Activated CD4-positive, alpha-beta T cell treated with anti-CD3 and anti-CD28 coated beads, Interleukin-2, amount 50 U/mL, for 24 hours (primary cell): ENCODE data around the gene TMEM132D.

Experiments
- DNase-seq, 2 donors: peaks; one replicate each; pipeline ENCODE4 v3.0.0-alpha.2; 2020; ENCODE audit warnings: low read depth in 1 of 2, low spot score in 1 of 2

TMEM132D gene

DNA sequence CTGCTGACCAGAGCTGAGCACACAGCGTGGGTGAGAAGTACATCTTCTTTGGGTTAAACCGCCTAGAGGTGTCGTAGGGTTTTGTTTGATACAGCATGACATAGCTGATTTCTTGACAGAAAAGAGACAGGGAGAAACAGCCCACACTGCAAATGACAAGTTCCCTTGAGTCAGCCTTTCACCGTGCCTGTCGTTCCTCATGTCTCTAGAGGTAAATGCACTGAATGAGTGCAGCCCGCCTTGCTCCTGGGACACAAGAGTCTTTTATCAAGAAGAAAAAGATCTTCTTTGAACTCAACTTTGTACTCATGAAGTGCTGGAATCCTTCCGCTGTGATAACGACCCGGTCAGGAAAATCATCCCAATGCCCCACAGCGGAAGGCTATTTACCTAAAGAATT, 77.6 kb downstream of the TMEM132D start:
- DNase-seq = no peak

DNA sequence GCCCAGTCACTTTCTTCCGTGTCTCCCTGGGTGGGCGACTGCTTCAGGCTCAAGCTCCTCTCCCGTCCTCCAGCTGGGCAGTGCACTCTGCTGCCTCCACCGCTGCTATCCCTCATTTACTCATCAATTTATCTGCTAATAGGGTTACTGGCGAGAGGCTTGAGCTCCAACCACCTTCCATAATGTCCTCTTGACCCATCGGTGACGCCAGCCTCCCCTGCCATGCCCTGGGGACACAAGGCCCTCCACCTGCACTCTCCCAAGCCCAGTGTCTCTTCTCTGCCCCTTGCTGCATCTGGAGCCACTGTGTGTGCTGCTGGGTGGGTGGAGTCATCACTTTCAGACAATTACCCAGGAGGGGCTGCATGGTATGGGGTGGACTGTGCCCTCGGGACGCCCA, 78.5 kb downstream of the TMEM132D start:
- no peak for DNase-seq

DNA sequence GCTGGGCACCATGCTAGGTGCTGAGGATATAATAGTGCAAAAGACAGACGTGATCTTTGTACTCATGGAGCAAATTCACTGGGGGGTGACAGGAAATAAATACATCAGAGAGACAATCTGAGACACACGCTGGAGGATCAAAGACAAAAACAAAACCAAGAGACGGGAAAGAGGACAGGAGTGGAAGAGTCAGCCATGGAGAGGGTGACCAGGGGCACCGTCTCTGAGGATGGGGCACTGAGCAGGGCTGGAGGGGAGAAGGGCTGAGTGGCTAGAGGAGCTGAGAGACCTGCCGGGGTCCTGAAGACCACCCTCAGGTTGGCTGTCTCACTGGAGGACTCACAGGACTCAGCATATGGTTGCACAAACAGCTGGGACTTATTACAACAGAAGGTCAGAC, 81.9 kb downstream of the TMEM132D start:
- DNase-seq = no peak

DNA sequence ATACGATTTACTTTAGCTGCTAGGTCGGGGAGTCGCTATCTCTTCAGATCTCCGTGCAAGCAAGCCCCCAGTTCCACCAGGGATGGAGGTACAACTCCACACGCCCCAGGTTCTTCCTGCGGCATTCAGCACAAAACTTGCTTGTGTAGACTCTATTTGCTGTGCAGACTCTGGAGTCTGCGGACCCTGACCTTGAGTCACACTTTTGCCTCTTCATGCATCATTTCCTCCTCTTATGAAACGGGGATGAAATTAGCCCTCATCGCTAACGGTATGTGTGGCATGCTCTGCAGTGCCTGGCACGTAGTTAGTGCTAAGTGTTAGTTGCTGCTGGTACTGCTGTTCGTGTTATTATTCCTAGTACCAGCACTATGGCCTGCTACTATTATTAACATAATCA, 84.4 kb downstream of the TMEM132D start:
- DNase-seq = no peak

DNA sequence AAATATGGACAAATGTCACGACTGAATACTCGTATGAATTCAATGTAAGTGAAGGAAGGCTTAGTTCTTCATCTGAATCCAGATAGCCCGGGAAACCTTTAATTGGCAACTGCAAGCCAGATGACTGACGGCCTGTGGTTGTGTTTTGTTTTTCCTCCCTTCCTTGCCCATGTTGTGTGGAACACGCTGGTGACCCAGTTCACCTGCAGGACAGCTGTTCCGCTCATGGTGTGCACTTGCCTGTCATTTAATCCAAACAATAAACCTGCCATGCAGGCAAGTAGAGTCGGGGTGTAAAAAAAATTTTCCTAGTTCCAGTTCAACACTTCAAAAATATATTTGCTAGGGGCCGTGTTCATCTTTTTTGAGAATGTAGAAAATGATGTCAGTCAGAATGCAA, 88.0 kb downstream of the TMEM132D start:
- DNase-seq = no peak

DNA sequence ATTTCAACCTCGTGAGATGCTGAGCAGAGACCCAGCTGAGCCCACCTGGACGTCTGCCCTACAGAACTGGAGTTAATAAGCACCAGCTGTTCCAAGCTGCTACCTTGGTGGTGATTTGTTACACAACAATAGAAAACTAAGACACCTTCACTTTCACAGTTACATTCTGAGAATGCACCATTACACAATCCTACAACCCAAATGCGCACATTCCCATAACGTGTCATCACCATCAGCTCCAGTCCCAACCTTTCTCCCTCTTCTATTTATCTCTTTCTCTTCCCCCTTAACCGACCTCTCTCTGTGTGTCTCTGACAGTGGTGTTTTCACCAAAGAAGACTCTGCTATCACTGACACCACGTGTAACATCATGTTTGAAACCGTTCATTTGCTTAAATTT, 91.9 kb downstream of the TMEM132D start:
- DNase-seq = no peak

DNA sequence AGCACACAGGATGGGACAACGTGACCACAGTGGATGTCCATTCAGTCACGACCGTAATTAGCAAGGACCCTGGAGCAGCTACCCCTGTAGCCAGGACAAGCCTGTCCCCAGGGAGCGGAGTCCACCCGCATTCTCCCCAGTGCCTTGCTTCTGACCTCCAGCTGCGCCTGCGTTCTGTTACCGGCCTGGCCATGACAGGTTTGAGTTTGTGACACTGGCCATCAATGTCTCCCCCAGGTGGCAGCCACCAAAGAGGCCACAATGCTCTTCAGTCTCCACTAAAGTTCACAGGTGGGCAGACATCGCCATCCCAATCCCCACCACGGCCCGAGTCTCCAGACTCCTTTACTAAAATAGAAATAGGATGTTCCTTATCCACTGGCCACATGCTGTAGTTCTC, 96.7 kb downstream of the TMEM132D start:
- no peak for DNase-seq

DNA sequence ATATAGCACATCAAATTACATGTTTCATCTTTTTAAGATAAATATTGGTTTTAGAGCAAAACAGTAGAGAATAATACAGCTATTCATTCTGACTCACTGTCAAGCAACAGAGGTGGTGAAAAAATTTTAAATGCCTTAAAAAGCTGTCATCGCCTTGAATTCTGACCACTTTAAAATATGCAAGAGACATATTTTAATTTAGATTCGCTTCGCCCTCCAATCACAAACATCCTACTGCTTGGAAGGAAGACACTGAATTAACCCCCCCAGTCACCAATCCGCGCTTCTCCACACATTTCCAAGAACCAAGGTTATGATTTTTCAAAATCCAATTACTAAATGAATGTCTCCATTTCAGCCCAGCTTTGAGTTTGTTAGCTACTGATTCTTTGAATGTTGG, 112.4 kb downstream of the TMEM132D start:
- no peak for DNase-seq

DNA sequence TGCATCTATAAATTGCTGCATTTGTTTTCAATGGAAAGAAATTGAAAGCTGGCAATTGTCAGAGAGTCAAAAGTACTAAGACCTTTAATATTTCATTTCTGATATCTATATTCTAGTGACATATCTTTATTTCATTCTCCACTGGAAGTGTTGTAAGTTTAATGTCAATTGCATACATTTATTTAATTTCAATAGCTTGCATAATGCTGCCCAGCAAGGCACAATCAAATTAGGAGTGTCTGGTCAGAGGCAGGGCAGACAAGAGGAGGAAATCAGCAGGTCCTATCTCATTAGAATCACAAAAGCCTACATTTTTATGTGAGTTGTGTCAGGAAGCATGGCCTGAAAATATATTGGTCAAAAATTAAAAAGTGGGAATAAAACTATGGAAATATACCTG, 112.9 kb downstream of the TMEM132D start:
- DNase-seq = no peak

DNA sequence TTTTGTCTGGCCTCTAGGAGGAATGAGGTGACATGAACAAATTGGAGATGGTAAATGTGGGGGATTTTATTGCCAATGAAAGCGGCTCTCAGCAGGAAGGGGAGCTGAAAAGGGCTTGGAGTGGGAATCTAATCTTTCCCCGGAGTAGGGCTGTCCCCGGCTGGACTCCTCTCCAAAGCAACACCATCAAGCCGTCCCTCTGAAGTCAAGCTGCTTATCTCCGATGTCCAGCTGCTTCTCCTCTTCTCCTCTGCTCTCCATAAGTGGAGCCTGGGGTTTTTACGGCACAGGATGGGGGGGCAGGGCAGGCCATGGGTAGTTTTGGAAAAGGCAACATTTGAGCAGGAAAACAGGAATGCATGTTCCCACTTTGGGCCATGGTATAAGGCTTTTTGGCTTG, 113.5 kb downstream of the TMEM132D start:
- no peak for DNase-seq

DNA sequence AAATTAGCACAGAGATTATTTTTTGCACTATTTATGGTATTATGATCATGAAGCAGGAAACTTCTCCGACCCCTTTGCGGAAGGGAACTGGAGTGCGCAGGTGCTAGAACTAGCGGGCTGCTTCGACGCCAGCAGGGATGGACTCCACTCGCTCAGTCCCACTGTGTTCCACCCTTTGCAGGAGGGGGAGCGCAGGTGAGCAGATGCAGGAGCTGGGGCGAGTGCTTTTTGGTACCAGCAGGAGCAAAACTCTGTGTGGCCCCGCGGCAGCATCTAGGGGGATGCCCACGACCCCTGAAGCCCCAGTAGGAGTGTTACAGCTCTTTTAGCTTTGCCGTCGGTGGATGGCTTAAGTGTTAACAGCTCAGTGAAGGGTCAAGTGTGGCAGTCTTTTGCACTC, 113.9 kb downstream of the TMEM132D start:
- DNase-seq = no peak

DNA sequence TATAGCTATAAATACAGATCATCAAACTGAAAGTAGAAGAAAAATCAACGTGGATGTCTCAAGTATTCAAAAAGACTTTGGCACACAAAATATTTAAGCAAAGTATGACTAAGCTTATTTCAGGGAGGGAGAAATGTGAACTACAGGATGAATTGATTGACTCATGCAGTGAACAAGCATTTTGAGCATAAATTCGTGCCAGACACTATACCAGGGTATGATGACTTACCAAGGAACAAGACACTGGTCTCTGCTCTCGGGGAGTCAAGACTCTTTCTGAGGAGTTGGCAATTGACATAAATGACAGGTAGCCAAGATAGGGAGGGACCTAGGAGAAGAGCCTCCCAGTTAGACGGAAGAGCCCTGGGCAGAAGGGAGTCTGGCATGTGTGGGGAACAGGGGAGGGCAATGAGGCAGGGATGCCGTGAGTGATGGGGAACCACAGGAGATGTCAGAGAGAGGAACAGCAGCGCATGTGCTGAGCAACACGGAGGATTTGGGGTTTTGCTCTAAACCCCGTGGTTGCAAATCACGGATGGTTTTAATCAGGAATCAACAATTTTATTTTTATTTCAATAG, 115.2 kb downstream of the TMEM132D start:
- no peak for DNase-seq

DNA sequence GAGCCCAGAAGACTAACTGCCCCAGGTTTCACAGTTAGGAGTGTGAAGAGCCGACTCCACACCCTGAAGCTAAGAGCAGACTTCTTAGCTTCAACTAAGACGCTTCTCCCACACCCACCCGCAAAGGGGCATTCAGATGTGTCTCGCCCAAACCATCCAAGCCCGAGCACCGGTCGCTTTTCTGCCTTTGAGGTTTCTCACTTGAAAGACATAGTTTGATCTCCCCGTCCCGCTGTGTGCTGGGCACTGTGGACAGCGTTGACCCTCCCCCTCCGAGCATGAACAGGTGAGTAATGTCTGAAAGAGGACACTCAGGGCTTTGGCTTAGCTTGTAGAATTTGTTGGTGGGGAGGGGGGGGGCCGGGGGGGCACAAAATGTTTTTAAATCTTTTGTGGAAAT, 123.8 kb downstream of the TMEM132D start:
- no peak for DNase-seq

DNA sequence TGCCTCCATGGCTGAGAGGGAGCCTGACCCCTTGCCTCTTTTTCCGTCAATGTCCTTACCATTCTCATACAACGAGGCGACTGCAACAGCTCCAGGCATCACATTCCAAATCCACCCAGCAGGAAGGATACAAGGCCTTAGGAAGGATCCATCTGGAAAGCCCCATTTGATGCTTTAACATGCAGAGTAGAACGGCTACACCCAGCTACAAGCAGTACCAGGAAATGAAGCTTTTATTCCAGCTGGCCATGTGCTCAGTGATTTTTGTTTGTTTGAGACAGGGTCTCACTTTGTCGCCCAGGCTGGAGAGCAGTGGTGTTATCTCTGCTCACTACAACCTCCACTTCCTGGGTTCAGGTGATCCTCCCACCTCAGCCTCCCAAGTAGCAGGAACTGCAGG, 124.8 kb downstream of the TMEM132D start:
- no peak for DNase-seq

DNA sequence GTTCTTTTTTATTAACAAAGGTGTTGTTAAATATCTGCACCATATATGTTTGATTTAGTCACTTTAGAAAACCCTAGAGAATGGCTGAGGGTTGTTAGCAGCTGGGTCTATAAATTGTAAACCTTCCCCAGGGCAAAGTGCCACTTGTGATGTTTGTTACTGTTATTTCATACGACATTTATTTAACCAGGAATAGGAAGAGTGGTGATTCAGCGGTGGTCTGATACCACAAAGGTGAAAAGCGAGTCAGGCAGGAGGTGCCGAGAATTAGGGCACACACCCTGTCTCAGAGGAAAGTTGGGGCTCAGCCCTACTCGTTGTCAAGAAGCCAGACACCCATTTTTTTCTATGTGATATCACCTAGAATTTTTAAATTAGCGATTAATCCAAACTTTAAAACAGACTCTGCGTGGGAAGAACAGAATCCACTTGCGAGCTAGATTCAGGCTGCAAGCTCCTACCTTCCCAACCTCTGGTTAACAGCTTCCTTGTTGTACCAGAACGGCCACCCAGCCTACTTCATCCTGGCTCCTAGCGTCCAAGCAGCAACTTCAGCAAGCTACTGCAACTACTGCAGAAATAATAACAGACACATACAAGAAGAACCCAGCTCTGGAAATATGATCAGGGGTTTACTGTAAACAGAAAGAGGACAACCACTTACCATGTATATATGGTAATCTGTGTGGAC, 126.7 kb downstream of the TMEM132D start:
- DNase-seq = no peak

DNA sequence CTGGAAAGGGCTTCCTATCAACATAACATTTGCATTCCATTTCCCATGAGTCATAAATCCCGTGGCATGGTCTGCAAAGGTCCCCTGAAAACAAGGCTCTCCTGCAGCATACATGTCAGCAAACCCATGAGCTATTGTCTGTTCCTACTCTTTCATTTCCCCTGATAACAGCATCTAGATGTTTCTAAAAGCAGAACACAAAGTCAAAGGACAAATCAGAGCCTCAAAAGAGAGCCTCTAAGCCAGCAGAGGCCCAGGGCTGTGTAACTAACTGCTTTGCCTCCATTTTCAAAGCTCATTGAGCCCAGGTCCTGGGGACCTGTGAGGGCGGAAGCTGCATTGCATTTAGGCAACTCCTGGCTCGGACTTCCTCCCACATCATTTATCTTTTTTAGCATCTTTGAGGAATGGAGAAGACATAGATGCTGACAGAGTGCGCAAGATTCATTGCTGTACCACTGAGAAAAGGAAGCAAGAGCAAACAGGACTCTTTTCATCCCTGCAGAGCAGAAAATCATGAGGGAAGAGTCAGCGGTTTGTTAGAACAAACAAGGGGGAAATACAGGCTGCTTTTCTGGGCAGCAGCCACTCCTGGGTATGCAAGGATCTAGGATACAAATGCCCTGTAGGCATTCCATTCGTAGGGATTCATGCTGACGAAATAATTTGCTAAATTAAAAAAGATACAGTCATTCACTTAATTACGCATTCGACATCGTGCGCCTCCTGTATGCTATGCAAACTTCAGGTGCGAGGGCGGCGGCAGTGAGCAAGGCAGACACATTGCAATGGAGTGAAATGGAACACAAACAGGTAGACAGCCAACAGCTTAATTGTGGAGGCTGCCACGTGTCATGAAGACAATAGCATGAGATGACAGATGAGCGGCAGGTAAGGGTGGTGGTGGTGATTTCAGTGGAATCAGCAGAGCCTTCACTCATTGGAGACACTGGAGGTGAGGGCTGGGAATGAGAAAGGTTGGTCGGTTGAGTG, 131.0 kb downstream of the TMEM132D start:
- DNase-seq = no peak

DNA sequence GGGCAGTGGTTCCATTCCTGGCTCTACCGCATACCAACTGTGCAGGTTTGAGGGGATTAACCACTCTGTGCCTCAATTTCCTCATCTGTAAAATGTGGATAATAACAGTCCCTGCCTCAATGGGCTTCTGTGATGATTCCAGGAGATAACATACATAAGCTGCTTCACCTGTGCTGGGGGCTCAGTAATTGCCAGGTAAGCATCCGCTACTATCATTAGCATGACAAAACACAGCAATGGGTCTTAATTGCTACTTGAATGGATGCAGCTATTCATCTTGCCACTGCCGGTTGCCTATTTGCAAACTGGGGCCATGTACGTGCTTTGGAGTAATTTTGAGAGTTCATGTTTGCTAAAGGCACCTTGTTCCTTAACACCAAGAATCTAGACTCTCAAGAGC, 132.6 kb downstream of the TMEM132D start:
- no peak for DNase-seq

DNA sequence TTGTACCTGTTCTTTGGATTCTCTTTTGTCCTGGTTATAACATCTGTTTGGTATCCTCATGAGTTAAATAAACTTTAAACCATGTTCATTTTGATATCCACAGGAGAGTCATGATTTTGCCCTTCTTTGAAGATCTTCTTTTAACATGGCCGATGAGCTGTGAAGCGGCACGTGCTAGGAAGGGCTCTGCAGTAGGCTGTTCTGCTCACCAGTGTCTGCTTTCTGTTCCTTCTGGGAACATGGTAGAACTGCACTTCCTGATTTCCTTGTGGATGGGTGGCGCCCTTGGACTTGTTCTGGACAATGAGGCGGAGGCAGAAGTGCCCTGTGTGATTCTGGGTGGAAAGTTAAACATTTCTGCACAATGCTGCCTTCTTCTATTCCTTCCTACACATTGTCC, 138.1 kb downstream of the TMEM132D start:
- no peak for DNase-seq

DNA sequence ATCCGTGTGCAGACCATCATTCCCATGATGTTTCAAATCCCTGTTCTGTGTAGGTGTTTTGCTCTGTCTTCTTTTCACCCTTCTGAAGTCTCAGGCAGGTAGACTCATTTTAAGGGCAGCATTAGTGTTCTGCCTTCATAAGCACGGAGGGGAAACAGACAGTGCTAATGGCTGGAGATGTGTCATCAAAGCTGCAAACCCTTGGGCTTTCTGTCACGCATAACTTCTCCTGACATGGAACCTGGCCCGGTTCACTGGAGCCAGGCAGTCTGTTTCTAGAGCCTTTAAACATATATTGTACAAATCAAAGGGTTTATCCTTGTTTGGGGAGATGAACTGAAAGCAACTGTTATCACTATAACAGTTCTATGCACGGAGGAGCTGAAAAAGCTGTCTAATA, 141.4 kb downstream of the TMEM132D start:
- no peak for DNase-seq

DNA sequence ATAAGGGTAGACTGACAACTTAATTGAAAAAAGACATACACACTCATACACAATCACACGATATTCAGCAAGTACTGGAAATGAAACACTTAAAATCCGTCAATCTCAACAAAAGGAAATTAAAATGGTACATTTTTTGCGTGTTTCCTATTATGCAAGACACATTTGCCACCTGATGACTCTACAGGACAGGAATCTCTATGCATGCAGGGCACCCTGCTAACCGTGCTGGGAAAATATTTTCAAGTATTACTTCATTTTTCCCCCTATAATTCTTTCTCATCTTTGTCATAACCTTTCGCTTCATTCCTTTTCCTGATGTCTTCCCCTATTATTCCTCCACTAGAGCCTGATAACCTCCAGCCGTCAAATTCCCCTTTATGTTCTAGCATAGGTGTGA, 150.2 kb downstream of the TMEM132D start:
- DNase-seq = no peak

DNA sequence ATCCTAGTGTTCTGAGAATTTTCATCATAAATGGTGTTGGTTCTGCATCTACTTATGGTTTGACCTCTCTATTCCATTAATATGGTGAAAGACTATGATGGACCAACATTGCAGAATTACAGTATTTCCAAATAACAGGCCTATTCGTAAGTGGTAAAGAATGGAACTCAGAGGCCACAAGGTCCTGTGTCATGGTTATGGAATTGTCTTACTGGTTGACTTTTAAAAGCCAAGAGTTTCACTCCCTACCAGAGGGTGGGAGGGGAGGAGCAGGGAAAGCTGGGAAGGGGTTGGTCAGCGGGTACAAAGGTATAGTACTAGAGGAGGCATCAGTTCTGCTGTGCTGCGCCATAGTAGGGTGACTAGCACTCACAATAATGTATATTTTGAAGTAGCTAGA, 153.4 kb downstream of the TMEM132D start:
- no peak for DNase-seq

DNA sequence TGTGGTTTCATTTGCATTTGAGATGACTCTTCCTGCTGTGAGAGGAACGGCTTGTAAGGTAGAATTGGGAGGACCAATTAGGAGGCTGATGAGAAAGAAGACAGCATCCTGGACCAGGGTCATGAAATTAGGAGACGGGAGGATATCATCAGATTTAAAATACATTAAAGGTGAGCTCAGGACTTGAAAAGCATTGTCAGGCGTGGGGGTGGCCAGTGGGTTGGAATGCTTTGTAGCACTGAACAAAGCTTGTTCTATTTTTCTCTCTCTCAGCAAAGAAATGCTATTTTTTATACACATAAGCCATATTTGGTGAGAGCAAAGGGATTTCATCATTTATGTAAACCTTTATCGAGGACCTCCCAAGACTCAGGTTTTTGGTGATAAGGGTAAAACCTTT, 157.5 kb downstream of the TMEM132D start:
- no peak for DNase-seq
